GM06990 (cell line): ENCODE data around the gene COX10.
"Not testable (repeated sequence)": the region's sequence is repeated elsewhere in the genome, so short reads cannot be mapped to it uniquely, and the experiment has no call there.

Experiments used
- DNase-seq: peaks from one replicate; pipeline ENCODE4 v3.0.0-alpha.2; 2011; ENCODE audit not compliant: insufficient read length; ENCODE audit errors: extremely low read depth
- H3K27me3 ChIP-seq: replicated peaks from 2 replicates; pipeline ENCODE4 v1.6.0; 2011; ENCODE audit warnings: low read length; ENCODE audit not compliant: control insufficient read depth, insufficient read depth
- H3K36me3 ChIP-seq: 2 replicates; pipeline ENCODE4 v1.5.1; 2011; ENCODE audit warnings: low read length; ENCODE audit not compliant: control insufficient read depth, insufficient read depth
- H3K4me3 ChIP-seq: replicated peaks from 2 replicates; pipeline ENCODE4 v1.5.1; 2011; ENCODE audit warnings: low read depth, mild to moderate bottlenecking, control low read depth, low read length
- CTCF ChIP-seq: IDR thresholded peaks from 2 replicates; pipeline ENCODE4 v1.5.1; 2011; ENCODE audit warnings: low read length, control low read depth, mild to moderate bottlenecking, inconsistent platforms; ENCODE audit not compliant: insufficient read depth, poor library complexity, severe bottlenecking

The COX10 gene

GRCh38 chr17:14153374-14153773, 84.1 kb downstream of the COX10 start:
- no peaks in the 10 kb centered on the region for H3K36me3 ChIP-seq
- no peak overlapping the region for H3K4me3 ChIP-seq
- H3K27me3 ChIP-seq: no peaks in the 10 kb centered on the region
- no peak for DNase-seq
- TF ChIP-seq CTCF: no peak

GRCh38 chr17:14156689-14157088, 87.4 kb downstream of the COX10 start:
- TF ChIP-seq CTCF: no peak
- no peak for DNase-seq
- Histone ChIP-seq H3K4me3 (no peak overlapping the region), H3K36me3 (no peaks in the 10 kb centered on the region), H3K27me3 (no peaks in the 10 kb centered on the region)

- DNase-seq: no peak
- no peak for TF ChIP-seq CTCF
- H3K36me3 ChIP-seq: no peaks in the 10 kb centered on the region
- no peak overlapping the region for H3K4me3 ChIP-seq
- H3K27me3 ChIP-seq: no peaks in the 10 kb centered on the region
These were observed 88.5 kb downstream of the COX10 start for GRCh38 chr17:14157822-14158221.

GRCh38 chr17:14158707-14159106, 89.4 kb downstream of the COX10 start:
- DNase-seq: no peak
- no peak for TF ChIP-seq CTCF
- Histone ChIP-seq H3K27me3 (no peaks in the 10 kb centered on the region), H3K36me3 (no peaks in the 10 kb centered on the region), H3K4me3 (no peak overlapping the region)

GRCh38 chr17:14161419-14161818, 92.1 kb downstream of the COX10 start:
- no peak overlapping the region for H3K4me3 ChIP-seq
- no peaks in the 10 kb centered on the region for H3K27me3 ChIP-seq
- TF ChIP-seq CTCF: no peak

GRCh38 chr17:14165616-14166015, 96.3 kb downstream of the COX10 start:
- TF ChIP-seq CTCF: no peak
- no peak for DNase-seq
- Histone ChIP-seq H3K36me3 (no peaks in the 10 kb centered on the region), H3K4me3 (no peak overlapping the region), H3K27me3 (no peaks in the 10 kb centered on the region)

More at GRCh38 chr17:14161419-14161818, 92.1 kb downstream of the COX10 start:
- DNase-seq: no peak
- H3K36me3 ChIP-seq: no peaks in the 10 kb centered on the region

- H3K4me3 ChIP-seq, H3K27me3 ChIP-seq, DNase-seq, H3K36me3 ChIP-seq: not testable (repeated sequence)
These were observed 98.5 kb downstream of the COX10 start for GRCh38 chr17:14167831-14168230.
